ENCODE measurements around the gene CCDC192.

Gene CCDC192

GRCh38 chr5:127980843-127981242 is 277.7 kb downstream of the CCDC192 start:
- no peak for DNase-seq (ENCODE audit: low read depth in 2 of 2)

GRCh38 chr5:127981498-127981897 is 278.3 kb downstream of the CCDC192 start:
- DNase-seq (ENCODE audit: low read depth in 2 of 2): no peak

GRCh38 chr5:127985811-127986325 is 282.7 kb downstream of the CCDC192 start:
- no peak for DNase-seq (ENCODE audit: low read depth in 2 of 2)

- DNase-seq (ENCODE audit: low read depth in 2 of 2): no peak
Measured at GRCh38 chr5:127987354-127988145, 284.4 kb downstream of the CCDC192 start.

- no peak for DNase-seq (ENCODE audit: low read depth in 2 of 2)
Measured at GRCh38 chr5:127988146-127988760, 285.1 kb downstream of the CCDC192 start.
